OCI-LY7 (cell line): Measurements from ENCODE around the gene TBC1D26. TPM values are rescaled to one million over a fixed set of nuclear protein-coding genes. Genes with fewer than 3 reads are reported as not detected.
"Not testable (repeated sequence)": the region's sequence is repeated elsewhere in the genome, so short reads cannot be mapped to it uniquely, and the experiment has no call there.

ENCODE experiments used
- Bru-seq: library from RNA; stranded (reverse); fragments of 400-500 nt; gene quantifications from one replicate; lab custom pipeline; 2021; lab: Mats Ljungman, UMichigan
- BruChase-seq, 2 experiments: library from RNA; stranded (reverse); fragments of 400-500 nt; gene quantifications; one replicate each; lab custom pipeline; 2021; lab: Mats Ljungman, UMichigan
- BruUV-seq: library from RNA; stranded (reverse); fragments of 400-500 nt; replicated peaks from 2 replicates; lab custom pipeline; 2021; lab: Mats Ljungman, UMichigan
- CTCF ChIA-PET: fragments of 300-600 bp; sonication (Branson Sonifier 250); formaldehyde crosslinking; loops from one replicate; lab custom pipeline; 2022; ENCODE audit warnings: antibody characterized with exemption; ENCODE audit not compliant: unreplicated experiment; lab: Charles Lee
- POLR2A ChIA-PET: fragments of 300-600 bp; sonication (Branson Sonifier 250); formaldehyde crosslinking; loops from one replicate; lab custom pipeline; 2022; ENCODE audit warnings: antibody characterized with exemption; lab: Charles Lee
- DNase-seq: peaks from one replicate; pipeline ENCODE4 v3.0.0-alpha.2; 2015; ENCODE audit warnings: low spot score
- H2AFZ ChIP-seq: fragments of 200-600 bp; sonication (generic), shearing (Covaris generic); 2 replicates; pipeline ENCODE4 v1.6.1; 2014; ENCODE audit warnings: mild to moderate bottlenecking, antibody characterized with exemption, low read length, moderate library complexity
- H3K27ac ChIP-seq: fragments of 200-600 bp; sonication (generic); 2 replicates; pipeline ENCODE4 v1.5.1; 2014; ENCODE audit warnings: mixed run types, low read depth, mild to moderate bottlenecking, moderate library complexity, low read length, inconsistent platforms; ENCODE audit not compliant: poor library complexity, severe bottlenecking
- H3K36me3 ChIP-seq: fragments of 200-600 bp; sonication (generic); 2 replicates; pipeline ENCODE4 v1.6.1; 2014; ENCODE audit warnings: mild to moderate bottlenecking, antibody characterized with exemption, low read length, moderate library complexity, mixed read lengths; ENCODE audit not compliant: insufficient read depth
- H3K4me1 ChIP-seq: fragments of 200-600 bp; sonication (generic); 2 replicates; pipeline ENCODE4 v1.5.1; 2014; ENCODE audit warnings: mild to moderate bottlenecking, low read length; ENCODE audit not compliant: insufficient read depth, poor library complexity, severe bottlenecking
- H3K4me2 ChIP-seq: fragments of 200-600 bp; sonication (generic); 2 replicates; pipeline ENCODE4 v1.6.1; 2014; ENCODE audit warnings: mild to moderate bottlenecking, low read length
- H3K4me3 ChIP-seq: fragments of 200-600 bp; sonication (generic); 2 replicates; pipeline ENCODE4 v1.5.1; 2014; ENCODE audit warnings: mild to moderate bottlenecking, low read depth, low read length; ENCODE audit not compliant: poor library complexity, severe bottlenecking
- H3K79me2 ChIP-seq: fragments of 200-600 bp; sonication (generic); 2 replicates; pipeline ENCODE4 v1.6.1; 2016; ENCODE audit warnings: low read depth, mild to moderate bottlenecking, low read length, moderate library complexity, mixed read lengths; ENCODE audit not compliant: insufficient read depth
- H3K9me2 ChIP-seq: fragments of 200-600 bp; sonication (generic); 2 replicates; pipeline ENCODE4 v1.6.1; 2016; ENCODE audit warnings: mild to moderate bottlenecking, low read length, mixed read lengths; ENCODE audit not compliant: insufficient read depth
- H3K9me3 ChIP-seq: fragments of 200-600 bp; sonication (generic); 2 replicates; pipeline ENCODE4 v1.6.1; 2014; ENCODE audit warnings: mild to moderate bottlenecking, mixed run types, low read length, mixed read lengths
- H4K20me1 ChIP-seq: fragments of 200-600 bp; sonication (generic); 2 replicates; pipeline ENCODE4 v1.6.1; 2014; ENCODE audit warnings: mild to moderate bottlenecking, antibody characterized with exemption, low read length, moderate library complexity, mixed read lengths; ENCODE audit not compliant: insufficient read depth
- CTCF ChIP-seq: fragments of 200-600 bp; sonication (generic); conservative IDR thresholded peaks from 2 replicates; pipeline ENCODE4 v1.5.1; 2014; ENCODE audit warnings: mild to moderate bottlenecking, antibody characterized with exemption, low read length, moderate library complexity, mixed read lengths
- intact Hi-C: fragments of 100-400 bp; cut with micrococcal nuclease; formaldehyde crosslinking; loops from one replicate; pipeline ENCODE4 v1.10.0; 2022; ENCODE audit not compliant: unreplicated experiment
- long read RNA-seq: library from polyadenylated mRNA; stranded (forward); transcript quantifications from one replicate; pipeline ENCODE4 v2.0.0, GENCODE V29; 2022
- total RNA-seq, 2 experiments: library from RNA; depleted of rRNA in 1 of 2; stranded (reverse); fragments of >200 nt in 1 of 2; shearing (Covaris generic) in 1 of 2; gene quantifications; 2 replicates each; pipeline ENCODE4 v1.2.3, GENCODE V29; 2014 to 2022

TBC1D26 gene
- total RNA-seq (2014; rRNA removed; shearing (Covaris generic)) (not detected in 2 replicates), total RNA-seq (2022) (0.35 TPM in 1 of 2 replicates, not detected in the other), Bru-seq, nascent RNA (percentile 12 among the genes with signal in this experiment), BruChase-seq, experiment 1, labeled RNA remaining after a 6-hour chase (percentile 13 among the genes with signal in this experiment), BruChase-seq, experiment 2, labeled RNA remaining after a 2-hour chase (not detected)
- long read RNA-seq = 0 reads

- H4K20me1 ChIP-seq, H2AFZ ChIP-seq, H3K36me3 ChIP-seq, H3K9me3 ChIP-seq, H3K4me3 ChIP-seq, H3K4me2 ChIP-seq, CTCF ChIA-PET, DNase-seq, POLR2A ChIA-PET, BruUV-seq, H3K27ac ChIP-seq, H3K9me2 ChIP-seq, H3K79me2 ChIP-seq, H3K4me1 ChIP-seq, intact Hi-C loops: not testable (repeated sequence)
These were observed at the start of gene TBC1D26 for GRCh38 chr17:15731900-15732299. Gene TBC1D26 (plus strand): TSS chr17:15732283. CDS start chr17:15735349, 3,066 bp downstream.

- BruUV-seq, H3K36me3 ChIP-seq, POLR2A ChIA-PET, H2AFZ ChIP-seq, H4K20me1 ChIP-seq, DNase-seq, intact Hi-C loops, H3K9me3 ChIP-seq, H3K9me2 ChIP-seq, H3K27ac ChIP-seq, H3K4me1 ChIP-seq, H3K79me2 ChIP-seq, CTCF ChIA-PET: not testable (repeated sequence)
- Histone ChIP-seq H3K4me3 (peak overlapping the region; percentile 73), H3K4me2 (peak overlapping the region; percentile 90)
These were observed 48.9 kb upstream of the TBC1D26 start for GRCh38 chr17:15683135-15683534.

GRCh38 chr17:15683824-15684478 lies 48.1 kb upstream of the TBC1D26 start, which contains the start of gene TRIM16:
Gene TRIM16 (minus strand): TSS chr17:15684311. CDS start chr17:15651609, 32,702 bp downstream.
- POLR2A ChIA-PET, H3K9me2 ChIP-seq, CTCF ChIA-PET, H3K9me3 ChIP-seq, H4K20me1 ChIP-seq, H3K79me2 ChIP-seq, H3K27ac ChIP-seq, intact Hi-C loops, H3K36me3 ChIP-seq, H3K4me1 ChIP-seq: not testable (repeated sequence)
- H3K4me3 ChIP-seq = peak within 1 kb of the TSS; percentile 73
- H2AFZ ChIP-seq = peak within 1 kb of the TSS; percentile 84
- H3K4me2 ChIP-seq = peak within 1 kb of the TSS; percentile 90
- BruUV-seq = TSS peak; percentile 78
- DNase-seq = peak; percentile 68
- peak; percentile 43 for TF ChIP-seq CTCF

GRCh38 chr17:15687494-15687893 lies 44.6 kb upstream of the TBC1D26 start:
- DNase-seq, H3K79me2 ChIP-seq, H3K4me3 ChIP-seq, H3K4me1 ChIP-seq, H3K27ac ChIP-seq, H2AFZ ChIP-seq, H4K20me1 ChIP-seq, H3K9me2 ChIP-seq, POLR2A ChIA-PET, CTCF ChIA-PET, H3K36me3 ChIP-seq, H3K9me3 ChIP-seq, H3K4me2 ChIP-seq, BruUV-seq, intact Hi-C loops: not testable (repeated sequence)

- TSS peak; percentile 57 for BruUV-seq
- H4K20me1 ChIP-seq, H3K79me2 ChIP-seq, POLR2A ChIA-PET, H3K36me3 ChIP-seq, CTCF ChIA-PET, H3K4me1 ChIP-seq, H3K9me2 ChIP-seq, H3K9me3 ChIP-seq, intact Hi-C loops: not testable (repeated sequence)
- Histone ChIP-seq H3K4me3 (peak overlapping the region; percentile 71), H3K27ac (peak overlapping the region; percentile 22), H3K4me2 (peak overlapping the region; percentile 69), H2AFZ (peak overlapping the region; percentile 98)
- peak; percentile 3 for DNase-seq
These were observed 33.1 kb upstream of the TBC1D26 start for GRCh38 chr17:15698967-15699366.
